ENCODE results near the gene NRTN. TPM values are rescaled to one million over a fixed set of nuclear protein-coding genes. Genes with fewer than 3 reads are reported as not detected.
"Not testable (repeated sequence)": the region's sequence is repeated elsewhere in the genome, so short reads cannot be mapped to it uniquely, and the experiment has no call there.

The NRTN gene, protein sequence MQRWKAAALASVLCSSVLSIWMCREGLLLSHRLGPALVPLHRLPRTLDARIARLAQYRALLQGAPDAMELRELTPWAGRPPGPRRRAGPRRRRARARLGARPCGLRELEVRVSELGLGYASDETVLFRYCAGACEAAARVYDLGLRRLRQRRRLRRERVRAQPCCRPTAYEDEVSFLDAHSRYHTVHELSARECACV
- 0.11 and 0.24 TPM in 2 replicates for total RNA-seq (2014; rRNA removed; shearing (Covaris generic))

DNA sequence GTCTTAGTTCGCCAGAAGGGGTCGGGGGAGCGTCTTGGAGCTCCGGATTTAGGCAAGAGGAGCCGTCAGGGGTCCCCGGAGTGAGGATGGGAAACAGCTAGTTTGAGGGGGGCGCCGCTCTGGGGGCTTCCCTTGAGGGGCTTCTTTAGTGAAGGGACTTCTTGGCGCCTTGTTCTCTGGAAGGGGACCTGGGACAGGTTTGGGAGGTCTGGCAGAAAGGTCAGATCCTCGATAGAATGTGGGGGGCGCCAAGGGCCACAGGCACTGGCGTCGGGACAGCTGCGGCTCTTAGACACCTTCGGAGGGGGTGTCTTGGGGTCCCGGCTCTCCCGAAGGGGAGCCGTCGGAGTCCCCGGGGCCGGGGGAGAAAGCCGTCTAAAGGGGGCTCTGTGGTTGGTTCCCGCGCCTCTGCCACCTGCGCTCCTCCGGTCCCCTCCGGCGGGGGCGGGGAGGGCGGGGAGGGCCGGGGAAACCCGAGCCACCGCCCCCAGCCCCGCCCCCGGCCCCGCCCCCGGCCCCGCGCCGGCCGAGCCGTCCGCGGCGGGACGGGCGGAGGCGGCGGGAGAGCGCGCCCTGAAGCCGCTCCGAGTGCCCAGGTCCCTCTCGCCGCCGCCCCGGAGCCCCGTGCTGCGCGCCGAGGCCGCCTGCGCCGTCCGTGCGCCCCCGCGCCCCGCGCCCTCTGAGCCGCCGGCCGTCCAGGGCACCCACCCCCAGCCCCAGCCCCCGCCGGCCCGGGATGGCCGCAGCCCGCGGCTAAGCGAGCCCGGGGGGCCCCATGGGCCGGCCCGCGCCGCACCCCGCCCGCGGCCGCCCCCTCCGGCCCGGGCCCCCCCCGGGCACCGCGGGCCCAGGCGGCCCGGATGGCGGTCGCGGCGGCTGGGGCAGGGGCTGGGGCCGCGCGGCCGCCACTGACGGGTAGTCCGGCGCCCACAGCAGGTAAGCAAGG is at the start of gene NRTN:
Gene NRTN, plus strand, starts transcription at position 552 of the 946 bp plus-strand sequence. CDS start 19,099 bp downstream, outside the sequence.
- no peak for DNase-seq (ENCODE audit: low read depth)

DNA sequence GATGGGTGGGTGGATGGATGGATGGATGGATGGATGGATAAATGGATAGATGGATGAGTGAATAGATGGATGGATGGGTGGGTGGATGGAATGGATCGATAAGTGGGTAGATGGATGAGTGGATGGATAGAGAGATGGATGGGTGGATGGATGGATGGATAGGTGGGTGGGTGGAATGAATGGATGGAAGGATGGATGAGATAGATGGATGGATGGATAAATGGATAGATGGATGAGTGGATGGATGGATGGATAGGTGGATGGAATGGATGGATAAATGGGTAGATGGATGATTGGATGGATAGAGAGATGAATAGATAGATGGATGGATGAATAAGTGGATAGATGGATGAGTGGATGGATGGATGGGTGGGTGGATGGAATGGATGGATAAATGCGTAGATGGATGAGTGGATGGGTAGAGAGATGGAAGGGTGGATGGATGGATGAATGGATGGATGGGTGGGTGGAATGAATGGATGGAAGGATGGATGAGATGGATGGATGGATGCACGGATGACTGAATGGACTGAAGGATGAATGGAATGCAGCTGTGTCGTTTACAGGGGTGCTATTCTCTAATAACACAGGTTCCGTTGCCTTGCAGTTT is 42.2 kb upstream of the NRTN start:
- no peak for DNase-seq (ENCODE audit: low read depth)

DNA sequence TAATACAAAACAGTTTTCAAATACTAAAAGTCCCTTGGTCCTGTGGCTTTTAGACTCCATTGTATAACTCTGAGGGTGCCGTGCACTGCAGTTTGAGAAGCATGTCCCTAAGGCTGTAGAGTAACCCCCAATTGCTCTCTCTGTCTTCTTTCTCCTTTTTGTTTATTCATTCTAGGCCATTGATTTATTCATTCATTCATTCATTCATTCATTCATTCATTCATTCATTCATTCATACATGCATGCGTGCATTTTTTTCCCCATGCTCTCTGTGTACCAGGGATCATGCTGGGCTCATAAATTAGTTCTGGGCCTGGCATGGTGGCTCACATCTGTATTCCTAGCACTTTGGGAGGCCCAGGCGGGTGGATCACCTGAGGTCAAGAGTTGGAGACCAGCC is 39.6 kb upstream of the NRTN start:
- no peak for DNase-seq (ENCODE audit: low read depth)

DNA sequence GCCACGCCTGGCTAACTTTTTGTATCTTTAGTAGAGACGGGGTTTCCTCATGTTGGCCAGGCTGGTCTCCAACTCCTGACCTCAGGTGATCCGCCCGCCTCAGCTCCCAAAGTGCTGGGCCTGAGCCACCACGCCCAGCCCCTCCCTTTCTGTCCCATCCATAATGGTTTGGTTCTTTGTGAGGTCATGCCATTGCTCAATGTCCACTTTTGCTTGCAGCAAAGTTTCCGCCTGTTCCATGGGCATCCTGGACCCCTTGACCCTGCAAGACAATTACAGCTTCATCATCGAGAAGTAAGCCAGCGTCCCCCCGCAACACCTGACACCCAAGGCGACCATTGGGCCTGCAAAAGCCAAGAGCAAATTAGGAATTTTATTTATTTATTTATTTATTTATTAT is 36.9 kb upstream of the NRTN start:
- no peak for DNase-seq (ENCODE audit: low read depth)

DNA sequence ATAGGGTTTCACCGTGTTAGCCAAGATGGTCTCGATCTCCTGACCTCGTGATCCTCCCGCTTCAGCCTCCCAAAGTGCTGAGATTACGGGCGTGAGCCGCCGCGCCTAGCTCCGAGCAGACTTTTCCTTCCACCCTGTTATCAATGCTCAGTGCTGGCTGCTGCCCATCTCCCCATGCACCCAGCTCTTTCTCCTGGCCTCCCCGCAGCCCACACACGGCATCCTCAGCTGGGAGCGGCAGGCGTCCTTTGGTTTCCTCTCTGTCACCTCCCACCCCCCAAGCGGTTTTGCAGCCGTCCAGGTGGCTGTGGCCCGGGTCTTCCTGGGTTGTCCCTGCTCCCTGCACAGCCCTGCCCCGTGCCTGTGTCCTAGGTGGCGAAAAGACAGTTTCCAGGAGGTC is 32.5 kb upstream of the NRTN start:
- no peak for DNase-seq (ENCODE audit: low read depth)

DNA sequence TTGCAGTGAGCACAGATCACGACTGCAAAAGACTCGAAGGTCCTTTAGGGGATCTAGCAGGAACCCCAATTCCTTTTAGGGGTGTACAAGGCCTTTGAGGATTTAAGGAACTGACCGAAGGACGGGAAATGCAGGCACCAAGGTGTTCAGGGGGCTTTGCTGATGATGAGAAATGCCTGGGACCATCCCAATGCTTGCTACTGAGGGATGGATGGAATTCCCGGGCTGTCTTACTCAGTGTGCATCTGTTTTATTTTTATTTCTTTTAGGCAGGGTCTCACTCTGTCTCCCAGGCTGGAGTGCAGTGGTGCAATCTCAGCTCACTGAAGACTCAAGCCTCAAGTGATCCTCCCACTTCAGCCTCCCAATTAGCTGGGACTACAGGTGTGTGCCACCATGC is 31.6 kb upstream of the NRTN start:
- no peak for DNase-seq (ENCODE audit: low read depth)

DNA sequence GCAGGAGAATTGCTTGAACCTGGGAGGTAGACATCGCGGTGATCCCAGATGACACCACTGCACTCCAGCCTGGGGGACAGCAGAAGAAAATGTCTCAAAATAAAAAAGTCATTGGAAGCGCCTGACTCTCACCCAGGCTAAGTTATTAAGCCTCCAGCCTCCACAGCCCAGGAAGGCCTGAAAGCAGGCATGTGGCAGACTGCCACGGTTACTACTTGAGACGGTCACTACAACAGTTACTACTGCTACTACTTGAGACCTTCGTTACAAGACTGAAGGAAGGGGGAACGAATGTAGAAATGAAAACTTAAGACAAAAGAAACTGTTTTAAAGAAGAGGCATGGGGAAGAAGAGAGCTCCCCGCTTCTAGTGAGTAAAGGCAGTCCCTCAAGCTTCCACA is 29.9 kb upstream of the NRTN start:
- no peak for DNase-seq (ENCODE audit: low read depth)

DNA sequence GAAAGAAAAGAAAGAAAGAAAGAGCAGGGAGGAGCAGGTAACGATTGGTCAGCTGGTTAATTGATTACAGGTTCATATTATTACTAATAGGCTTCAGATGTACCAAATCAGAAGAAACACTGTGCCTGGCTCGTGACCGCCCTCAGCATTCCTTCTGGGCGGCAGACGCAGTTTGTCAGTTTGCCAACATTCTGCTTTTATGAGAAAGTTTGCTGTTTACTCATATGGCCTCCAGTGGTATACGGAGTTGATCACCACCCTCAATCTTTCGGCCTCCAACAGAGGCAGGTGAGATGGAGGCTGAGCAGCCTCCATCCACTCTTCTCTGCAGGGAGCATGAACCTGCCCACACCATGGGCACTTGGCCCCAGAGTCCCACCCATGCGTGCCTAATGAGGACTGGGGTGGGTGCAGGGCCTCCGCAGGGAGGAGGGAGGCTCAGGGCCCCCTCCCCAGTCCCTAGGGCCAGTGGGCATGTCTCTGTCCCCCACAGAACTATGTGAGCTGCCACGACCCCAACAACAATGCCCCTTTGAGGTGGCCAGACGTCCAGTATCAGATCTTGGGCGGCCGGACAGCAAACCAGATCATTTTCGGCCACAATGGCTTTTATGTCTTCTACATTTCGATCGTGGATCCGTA is 29.1 kb upstream of the NRTN start:
- no peak for DNase-seq (ENCODE audit: low read depth)

DNA sequence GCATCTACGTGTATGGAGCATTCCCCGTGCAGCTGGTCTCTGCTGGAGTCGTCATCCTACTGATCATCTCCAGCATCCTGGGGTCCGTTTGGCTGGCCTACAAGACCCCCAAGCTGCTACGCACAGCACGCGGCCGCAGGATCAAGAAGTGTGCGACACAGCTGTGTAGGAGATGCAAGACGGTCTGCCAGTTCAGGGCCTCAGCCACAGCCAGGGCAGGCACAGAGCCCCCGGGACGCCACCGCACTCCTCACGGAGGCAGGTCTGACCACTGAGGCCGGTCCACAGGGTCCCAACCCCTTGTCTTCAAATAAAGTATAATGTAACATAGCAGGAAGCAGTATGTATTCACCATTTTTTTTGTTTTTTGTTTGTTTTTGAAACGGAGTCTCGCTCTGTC is 26.5 kb upstream of the NRTN start:
- DNase-seq (ENCODE audit: low read depth): no peak

DNA sequence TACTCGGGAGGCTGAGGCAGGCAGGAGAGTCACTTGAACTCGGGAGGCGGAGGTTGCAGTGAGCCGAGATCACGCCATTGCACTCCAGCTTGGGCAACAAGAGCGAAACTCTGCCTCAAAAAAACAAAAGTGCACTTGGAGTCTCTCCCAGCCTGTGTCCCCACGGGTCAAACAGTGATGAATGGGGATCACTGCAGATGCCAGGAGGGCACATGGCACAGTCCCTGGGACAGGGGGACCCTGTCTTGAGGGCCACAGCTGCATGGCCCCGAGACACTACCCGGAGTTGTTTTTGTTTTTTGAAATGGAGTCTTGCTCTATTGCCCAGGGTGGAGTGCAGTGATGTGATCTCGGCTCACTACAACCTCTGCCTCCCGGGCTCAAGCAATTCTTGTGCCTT is 24.0 kb upstream of the NRTN start:
- not testable (repeated sequence) for DNase-seq (ENCODE audit: low read depth)

DNA sequence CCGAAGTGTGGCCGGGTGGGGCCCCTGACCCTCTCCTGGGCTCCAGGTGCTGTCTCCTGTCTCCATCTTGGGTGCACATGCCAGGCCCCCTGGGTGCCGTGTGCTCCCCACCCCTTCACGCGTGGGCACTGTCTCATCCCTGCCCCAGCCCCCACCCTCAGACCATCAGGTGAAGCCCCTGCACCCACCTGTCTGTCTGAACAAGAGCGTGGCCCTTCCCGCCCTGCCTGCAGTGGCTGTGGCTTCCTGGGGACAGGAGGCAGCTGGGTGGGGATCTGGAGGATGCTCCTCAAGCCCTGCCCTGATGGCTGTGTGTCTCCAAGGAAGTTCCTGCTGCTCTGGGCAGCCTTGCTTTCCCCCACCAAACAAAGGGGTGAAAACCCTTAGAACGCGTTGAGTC is 22.5 kb upstream of the NRTN start:
- DNase-seq (ENCODE audit: low read depth): no peak

DNA sequence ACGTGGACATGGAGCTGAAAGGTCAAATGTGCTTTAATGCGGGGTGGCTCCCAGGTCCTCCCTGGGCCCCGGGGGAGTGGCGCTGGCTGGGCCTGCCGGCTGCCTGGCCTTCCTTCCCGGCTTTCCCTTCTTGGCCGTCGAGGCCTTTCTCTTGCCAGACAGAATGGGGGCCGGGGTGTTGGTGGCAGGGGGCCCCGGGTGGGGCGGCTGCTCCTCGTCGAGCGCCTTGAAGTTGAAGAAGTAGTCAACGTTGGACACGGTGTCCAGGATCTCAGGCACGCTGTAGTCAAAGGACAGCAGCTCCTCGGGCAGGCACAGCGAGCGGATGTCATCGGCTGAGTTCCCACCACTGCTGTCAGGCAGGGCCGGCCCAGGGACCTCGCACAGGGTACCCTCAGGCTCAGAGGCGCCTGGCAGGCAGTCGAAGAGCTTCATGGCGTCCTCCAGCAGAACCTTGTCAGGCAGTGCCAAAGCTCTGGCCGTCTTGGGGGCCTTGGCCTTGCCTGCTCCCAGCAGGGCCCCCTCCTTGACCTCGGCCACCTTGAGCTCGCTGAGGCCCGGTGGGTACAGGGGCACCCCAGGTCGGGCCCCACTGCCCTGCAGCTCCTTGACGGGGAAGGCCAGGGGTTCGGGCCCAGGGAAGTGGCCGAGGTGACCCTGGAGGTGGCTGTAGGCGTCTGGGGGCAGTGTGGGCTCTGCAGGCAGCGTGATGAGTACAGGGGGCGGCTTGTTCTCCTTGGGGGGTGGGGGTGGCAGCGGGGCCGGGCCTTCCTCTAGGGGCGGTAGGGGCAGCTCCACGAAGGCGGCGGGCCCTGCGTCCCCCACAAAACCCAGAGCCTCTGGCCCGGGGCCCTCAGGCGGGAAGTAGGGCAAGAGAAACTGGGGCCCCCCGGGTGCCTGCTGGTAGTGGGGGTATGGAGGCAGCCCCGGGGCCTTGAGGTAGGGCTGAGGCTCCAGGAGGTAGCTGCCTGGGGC is 21.6 kb upstream of the NRTN start:
- no peak for DNase-seq (ENCODE audit: low read depth)

DNA sequence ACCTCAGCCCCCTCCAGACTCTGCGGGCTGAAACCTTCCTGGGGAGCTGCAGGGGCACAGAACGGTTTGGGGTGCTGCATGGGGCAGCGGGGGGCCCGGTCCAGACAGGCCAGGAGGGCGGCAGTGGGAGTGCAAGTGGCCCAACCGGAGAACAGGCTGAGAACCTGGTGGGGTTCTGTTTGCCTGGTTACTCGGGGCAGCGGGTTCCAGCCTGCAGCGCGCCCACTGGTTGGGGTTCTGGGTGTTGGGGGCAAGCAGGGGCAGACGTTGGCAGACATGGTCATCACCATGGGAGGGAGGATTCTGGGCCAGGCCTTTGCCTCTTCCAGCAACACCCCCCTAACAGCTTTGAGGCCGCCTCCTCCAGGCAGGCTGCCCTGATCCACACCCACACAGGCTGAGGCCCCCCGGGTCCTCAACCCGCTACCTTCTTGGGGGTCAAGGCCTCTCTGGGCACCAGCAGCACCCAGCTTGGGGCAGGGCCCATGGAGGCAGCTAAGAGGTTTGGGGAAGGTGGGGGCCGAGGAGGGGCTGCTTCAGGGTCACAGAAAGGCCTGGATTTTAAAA is 20.2 kb upstream of the NRTN start, which contains the start of gene PRR22:
Gene PRR22, minus strand, starts transcription at position 166 of the 567 bp plus-strand sequence. Its CDS starts 86 bp downstream, at position 80.
- DNase-seq (ENCODE audit: low read depth): no peak

DNA sequence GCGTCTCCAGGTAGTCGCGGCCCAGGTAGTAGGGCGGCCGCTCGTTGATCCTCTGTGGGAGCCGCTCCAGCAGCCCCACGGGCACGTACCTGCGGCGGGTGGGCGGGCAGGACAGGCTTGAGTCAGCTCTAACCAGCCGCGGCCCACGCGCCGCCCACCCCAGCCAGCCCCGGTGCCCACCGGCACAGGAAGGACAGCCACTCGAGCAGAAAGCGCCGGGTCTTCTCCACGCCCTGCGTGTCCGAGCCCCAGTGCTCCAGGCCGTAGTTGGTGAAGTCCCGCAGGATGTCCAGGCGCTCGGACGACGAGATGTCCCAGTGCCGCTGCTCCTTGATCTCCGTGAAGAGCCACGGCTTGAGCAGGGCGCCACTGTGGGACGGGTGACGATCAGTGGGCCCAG is 19.4 kb upstream of the NRTN start:
- no peak for DNase-seq (ENCODE audit: low read depth)

DNA sequence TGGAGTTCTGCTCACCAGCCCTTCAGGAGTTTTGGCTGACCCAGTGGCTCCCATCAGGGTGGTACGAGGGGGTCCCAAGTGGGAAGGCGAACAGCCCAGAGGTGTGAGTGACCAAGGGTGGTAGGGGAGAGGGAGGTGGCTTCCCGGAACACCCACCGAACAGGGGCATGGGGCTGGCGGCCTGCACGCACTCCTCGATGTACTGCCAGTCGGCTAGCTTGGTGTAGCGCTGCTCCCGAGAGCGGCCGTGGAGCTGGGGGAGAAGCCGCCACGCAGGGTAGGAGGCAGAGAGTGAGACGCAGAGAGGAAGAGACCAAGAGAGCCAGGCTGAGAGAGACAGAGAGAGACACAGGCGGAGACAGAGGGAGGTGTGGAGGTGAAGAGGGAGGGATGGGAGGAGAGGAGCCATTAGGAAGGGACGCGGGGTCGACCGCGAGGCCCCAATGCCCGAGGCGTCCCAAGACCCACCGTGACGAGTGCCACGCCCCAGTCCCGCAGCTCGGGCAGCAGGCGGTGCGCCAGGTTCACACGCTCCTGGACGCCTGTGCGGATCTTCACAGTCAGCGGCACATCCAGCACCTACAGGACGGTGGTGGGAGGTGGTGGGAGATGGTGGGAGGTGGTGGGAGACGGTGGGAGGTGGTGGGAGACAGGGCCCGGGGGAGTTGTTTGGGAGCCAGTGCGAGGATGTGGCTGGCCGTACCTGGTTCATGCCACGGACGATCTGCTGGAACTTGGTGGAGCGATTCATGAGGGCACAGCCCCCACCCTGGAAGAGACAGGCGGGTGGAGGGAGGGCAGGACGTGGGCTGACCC is 18.1 kb upstream of the NRTN start:
- no peak for DNase-seq (ENCODE audit: low read depth)

DNA sequence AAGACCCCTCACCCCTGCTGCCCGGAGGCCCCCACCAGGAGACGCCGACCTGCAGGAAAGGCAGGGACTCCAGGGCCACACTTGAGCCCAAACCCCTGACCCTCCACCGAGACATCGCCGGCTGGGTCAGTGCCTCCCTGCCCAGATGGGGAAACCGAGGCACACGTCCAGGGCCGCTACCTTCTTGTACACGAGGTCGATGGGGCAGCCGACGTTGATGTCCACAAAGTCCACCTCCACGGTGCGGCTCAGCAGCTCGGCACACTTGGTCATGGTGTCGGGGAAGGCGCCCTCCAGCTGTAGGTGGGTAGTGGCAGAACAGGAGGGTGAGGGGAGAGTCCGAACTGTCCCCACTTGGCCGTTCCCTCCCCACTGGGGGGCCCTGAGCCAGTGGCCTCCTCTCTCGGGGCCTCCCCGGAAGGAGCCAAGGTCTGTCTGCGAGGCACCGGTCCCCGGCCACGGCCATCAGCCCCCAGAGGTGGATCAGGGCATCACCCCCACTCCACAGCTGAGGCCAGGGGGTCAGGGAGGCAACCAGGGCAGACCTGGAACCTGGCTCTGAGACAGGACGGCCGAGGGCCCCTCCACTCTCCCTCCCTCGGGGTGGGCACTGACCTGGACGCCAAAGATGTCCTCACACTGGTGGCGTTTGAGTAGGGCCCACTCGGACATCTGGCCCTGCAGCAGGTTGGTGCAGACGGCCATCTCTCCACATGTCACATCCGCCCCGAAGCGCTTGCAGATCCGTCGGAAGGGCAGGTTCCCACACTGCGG is 17.3 kb upstream of the NRTN start:
- DNase-seq (ENCODE audit: low read depth): no peak

DNA sequence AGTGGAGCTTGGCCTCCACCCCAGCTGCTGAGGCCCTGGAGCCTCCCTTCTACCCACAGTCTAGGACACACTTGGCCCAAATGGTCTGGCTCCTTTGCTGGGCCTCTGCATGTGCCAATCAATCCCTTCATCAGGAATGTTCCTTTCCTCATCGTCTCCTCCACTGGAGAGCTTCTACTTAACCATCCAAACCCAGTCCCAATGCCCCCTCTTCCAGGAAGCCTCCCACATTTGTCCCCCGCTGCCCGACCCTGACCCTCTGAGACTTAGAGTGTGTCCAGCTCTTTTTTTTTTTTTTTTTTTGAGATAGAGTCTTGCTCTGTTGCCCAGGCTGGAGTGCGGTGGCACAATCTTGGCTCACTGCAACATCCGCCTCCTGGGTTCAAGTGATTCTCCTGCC is 16.4 kb upstream of the NRTN start:
- DNase-seq (ENCODE audit: low read depth): no peak

DNA sequence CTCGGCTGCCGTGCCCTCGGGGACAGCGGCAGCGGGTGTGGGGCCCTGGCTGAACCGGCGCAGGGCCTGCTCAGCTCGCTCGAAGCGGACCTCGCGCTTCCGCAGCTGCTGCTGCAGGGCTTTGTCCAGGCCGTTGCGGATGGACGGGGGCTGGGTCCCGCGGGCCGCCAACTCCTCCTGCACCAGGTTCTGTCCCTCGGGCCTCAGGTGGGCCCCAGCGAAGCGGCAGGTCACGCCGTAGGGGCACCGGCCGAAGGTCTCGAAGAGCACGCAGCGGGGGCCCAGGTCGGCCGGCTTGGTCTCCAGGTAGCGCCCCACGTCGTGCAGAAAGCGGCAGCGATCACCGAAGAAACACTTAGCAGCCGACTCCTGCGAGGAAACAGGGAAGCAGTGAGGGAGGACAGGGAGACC is 15.5 kb upstream of the NRTN start:
- no peak for DNase-seq (ENCODE audit: low read depth)
